Measurements from ENCODE around the gene SLIT3.
"Not testable (repeated sequence)": the region's sequence is repeated elsewhere in the genome, so short reads cannot be mapped to it uniquely, and the experiment has no call there.

Gene SLIT3

DNA sequence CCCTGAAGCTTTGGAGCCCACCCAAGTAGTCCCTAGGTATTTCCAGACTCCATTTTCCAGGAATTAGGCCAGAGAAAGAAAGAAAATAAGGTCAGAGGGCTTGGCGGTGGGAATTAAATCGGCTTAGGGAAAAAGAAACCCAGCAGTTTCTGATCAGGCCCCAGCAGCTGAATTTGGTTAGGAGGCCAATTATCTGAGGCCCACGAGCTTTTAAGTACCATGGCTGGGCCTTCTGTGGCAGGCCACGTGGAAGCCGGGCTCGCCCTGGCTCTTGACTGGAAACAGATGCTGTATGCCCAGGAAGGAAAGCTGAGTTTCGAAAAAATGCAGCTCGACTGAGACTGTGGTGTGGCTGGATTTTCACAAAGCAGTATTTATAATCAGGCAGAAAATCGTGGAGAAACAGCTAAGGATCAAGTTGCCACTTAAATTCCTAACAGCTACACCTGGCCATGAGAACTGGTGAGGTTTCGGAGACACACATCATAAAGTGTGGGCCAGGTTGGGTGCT, 646.7 kb downstream of the SLIT3 start:
- no peak for DNase-seq

DNA sequence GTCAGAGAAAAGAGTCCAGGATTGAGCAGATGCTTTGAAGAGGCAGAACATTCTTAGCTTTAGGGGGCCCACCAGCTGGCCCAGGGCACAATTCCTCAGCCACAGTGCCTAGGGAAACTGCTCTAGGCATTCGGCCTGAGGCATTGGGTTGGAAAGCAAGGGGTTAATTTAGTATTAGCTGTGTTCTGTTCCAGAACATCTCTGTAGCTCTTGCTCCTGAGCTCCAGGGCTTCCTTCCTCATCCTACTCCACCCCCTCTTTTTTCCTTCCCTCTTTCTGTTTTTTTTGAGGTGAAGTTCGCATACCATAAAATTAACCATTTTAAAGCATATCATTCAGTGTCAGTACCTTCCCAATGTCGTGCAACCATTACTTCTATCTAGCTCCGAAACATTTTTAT, 647.3 kb downstream of the SLIT3 start:
- DNase-seq = no peak

- DNase-seq = no peak
Observed at GRCh38 chr5:168651648-168652047, 649.3 kb downstream of the SLIT3 start.

DNA sequence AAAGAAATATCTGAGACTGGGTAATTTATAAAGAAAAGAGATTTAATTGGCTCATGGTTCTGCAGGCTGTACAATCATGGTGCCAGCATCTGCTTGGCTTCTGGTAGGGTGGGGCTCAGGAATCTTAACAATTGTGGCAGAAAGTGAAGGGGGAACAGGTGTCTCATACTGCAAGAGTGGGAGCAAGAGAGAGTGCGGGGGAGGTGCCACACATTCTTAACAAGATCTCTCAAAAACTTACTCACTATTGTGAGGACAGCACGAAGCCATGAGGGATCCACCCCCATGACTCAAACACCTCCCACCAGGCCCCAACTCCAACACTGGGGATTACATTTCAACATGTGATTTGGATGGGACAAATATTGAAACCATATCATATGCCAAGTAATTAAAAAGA, 651.6 kb downstream of the SLIT3 start:
- no peak for DNase-seq

GRCh38 chr5:168648576-168648975, 652.4 kb downstream of the SLIT3 start:
- DNase-seq = no peak

DNA sequence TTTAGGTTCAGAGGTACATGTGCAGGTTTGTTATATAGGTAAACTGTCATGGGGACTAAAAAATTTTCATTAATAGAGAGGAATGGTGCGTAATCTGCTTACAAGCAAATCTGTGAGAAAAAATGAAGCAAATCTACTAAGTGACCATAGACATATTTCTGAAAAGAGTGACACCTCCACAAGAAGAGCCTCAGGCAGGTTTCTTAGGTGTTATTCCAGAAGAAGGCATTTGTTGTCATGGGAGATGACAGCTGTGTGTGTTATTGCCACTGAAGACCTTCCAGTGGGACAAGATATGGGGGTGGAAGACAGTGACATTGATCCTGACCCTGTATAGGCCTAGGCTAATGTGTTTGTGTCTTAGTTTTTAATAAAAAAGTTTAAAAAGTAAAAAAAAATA, 652.9 kb downstream of the SLIT3 start:
- no peak for DNase-seq

GRCh38 chr5:168647083-168647482, 653.9 kb downstream of the SLIT3 start:
- no peak for DNase-seq

DNA sequence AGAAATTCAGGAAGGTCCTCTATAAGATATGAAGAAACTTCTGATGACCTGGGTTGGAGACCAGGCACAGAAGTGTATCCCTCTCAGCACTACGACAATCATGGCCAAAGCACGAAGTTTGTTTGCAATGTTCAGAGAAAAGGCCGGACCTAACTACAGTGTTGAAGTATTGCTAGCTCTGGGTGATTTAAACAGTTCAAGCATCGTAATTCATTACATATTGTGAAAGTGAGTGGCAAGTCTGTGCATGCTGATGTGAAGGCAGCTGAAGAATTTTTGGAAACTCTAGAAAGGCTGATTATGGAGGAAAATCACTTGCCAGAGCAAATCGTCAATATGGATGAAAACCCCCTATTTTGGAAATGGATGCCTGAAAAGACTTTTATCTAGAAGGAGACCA, 654.6 kb downstream of the SLIT3 start:
- DNase-seq = no peak

DNA sequence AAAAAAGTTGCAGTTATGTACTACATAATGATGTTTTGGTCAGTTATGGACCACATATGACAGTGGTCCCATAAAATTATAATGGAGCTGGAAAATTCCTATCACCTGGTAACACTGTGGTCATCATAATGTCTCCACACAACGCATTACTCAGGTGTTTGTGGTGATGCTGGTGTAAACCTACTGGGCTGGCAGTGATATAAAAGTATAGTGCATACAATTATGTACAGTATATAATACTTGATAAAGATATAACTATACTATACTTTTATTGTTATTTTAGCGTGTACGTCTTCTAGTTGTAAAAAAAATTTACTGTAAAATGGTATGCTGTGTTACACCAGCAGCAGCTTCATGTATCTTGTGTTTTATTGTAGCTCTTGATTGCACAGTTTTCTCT, 655.7 kb downstream of the SLIT3 start:
- no peak for DNase-seq

- DNase-seq = no peak
Observed at GRCh38 chr5:168642019-168642418, 658.9 kb downstream of the SLIT3 start.

DNA sequence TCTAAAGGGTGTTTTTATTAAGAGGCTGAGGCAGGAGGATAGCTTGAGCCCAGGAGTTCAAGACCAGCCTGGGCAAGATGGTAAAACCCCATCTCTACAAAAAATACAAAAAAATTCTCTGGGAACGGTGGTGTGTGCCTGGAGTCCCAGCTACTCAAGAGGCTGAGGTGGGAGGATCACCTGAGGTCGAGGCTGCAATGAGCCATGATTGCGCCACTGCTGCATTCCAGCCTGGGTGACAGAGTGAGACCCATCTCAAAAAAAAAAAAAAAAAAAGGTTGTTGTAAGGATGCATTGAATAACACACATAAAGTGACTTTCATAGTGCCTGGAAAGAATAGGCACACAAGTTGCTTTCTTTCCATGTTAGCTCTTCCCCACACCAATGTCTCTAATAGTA, 662.1 kb downstream of the SLIT3 start:
- not testable (repeated sequence) for DNase-seq

DNA sequence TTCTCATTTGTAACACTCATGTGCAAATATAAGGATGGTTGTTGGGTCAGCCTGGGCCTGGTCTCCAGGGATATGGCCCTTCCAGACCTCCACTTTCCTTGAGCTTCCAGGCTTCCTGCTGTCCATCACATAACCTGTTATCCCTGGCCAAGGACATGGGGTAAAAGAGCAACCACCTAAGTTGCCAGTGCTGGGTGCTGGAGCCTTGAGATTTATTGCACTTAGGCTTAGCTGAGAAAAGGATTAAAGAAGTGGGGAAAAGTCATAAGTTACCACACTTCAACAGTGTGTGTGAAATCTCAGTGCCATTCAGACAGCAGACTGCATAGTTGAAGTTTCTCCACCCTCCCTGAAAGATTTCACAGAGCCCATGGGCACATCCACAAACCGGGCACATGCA, 663.1 kb downstream of the SLIT3 start:
- DNase-seq = no peak

DNA sequence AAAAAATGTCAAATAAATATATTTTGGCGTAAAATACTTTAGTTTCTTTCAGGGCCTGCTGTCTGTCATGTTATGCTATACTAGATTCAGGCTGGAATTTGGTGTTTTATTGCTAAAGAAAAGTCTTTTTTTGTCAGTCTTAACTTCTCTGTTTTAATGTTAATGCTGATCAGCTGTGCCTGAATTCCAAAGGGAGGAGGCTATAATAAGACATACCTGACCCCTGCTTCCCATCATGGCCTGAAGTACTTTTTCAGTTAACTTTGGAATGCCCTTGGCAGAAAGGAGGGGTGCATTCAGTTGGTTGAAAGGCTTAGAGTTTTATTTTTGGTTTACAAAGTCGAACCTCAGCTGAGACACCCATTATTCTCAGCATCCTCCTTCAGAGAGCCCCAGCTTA, 663.7 kb downstream of the SLIT3 start:
- no peak for DNase-seq

DNA sequence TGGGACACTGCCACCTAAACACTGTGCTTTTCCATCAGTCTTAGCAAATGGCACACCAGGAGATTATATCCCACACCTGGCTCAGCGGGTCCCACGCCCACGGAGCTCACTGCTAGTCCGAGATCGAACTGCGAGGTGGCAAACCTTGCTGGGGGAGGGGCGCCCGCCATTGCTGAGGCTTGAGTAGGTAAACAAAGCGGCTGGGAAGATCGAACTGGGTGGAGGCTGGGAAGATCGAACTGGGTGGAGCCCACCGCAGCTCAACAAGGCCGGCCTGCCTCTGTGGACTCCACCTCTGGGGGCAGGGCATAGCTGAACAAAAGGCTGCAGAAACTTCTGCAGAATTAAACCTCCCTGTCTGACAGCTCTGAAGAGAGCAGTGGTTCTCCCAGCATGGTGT, 670.0 kb downstream of the SLIT3 start:
- not testable (repeated sequence) for DNase-seq

DNA sequence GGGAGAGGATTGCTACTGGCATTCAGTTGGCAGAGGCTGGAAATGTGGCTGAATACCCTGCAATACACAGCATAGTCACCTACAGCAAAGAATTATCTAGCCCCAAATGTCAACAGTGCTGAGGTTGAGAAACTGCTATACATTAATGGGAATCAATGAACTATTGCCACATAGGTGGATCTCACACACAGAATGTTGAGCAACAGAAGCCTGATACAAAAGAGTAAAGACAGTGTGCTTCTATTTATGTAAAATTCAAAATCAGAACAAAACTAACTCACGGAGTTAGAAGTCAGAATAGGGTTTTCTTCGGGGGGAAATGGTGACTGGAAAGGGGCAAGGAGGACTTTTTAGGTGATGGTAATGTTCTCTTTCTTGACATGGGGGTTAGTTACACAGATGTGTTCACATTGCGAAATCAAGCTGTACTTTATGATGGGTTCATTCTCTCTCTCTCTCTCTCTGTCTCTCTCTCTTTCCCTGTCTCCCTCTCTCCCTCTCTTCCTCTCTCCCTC, 676.0 kb downstream of the SLIT3 start:
- DNase-seq = no peak

- no peak for DNase-seq
Observed at GRCh38 chr5:168620807-168621206, 680.1 kb downstream of the SLIT3 start.

DNA sequence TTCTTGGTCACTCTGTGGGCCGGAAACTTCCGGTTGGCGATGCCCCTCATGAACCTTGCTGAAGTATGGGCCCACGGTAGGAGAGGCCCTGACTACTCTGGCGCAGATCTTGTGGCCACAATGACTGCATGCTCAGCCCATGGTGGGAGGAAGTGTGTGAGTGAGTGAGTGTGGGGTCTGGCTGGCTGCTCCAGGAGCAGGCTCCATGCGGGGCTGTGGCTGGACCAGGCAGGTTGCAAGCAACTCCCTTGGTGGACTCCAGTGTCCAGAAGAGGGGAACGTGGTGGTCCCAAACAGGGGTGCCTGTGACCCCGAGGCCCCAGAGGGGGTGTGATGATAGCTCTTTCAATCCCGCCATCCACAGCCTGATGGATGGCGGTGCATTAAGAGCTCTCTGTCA, 686.3 kb downstream of the SLIT3 start:
- DNase-seq = no peak

- no peak for DNase-seq
Observed at GRCh38 chr5:168613996-168614395, 686.9 kb downstream of the SLIT3 start.

GRCh38 chr5:168613396-168613795, 687.5 kb downstream of the SLIT3 start:
- DNase-seq = no peak

DNA sequence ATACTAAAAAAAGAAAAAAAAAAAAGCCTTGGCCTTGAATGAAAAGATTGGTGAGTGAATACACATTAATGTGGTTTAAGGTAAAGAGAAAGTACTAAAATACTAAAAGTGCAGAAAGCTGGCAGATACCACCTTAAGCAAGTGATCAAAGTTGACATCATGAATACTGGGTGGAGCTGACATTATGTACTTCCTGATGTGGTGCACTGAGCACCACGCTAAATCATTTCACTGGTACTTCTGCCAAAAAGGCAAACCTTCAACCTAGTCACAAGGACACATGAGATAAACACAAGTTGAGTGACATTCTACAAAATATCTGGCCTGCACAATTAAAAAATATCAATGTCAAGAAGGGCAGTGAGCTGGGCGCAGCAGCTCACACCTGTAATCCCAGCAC, 687.9 kb downstream of the SLIT3 start:
- no peak for DNase-seq

DNA sequence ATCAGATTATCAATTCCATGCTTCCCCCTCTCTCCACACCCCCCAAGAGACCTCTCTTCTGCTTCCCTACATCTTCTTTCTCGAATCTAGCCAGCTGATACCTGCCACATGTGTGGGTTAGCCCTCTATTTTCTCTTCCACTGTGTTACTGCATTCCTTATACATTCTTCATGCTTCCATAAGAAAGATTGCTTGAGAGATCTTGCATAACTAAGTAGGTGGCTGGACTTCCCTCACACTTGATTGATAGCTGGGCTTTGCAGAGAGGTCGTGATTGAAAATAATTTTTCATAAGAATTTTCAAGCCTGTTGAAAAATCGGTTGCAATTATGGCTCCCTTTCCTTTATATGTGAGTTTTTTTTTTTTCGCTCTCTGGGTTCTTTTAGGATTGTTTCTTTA, 688.8 kb downstream of the SLIT3 start:
- no peak for DNase-seq

Measured in NCI-H1436 treated with DMSO at 0.1 percent for 48 hours (cell line).